ENCODE data around the gene MMS22L.

DNA sequence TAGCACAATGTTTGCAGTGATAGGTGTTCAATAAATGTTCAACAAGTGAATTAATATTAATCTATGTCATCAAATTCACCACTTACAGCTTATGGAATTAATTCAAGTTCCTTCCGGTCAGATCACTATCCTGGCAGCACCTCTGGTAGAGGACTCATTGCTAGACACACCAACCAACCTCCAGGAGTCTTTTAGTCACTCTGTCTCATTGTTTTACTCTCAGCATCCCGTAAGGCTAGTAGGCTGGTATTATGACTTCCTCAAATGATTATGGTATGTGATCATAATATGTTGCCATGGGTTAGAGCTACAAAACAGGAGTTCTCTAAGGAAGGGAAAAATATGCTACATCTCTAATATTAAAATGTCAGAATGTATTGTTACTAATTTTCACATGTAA lies 21.7 kb upstream of the MMS22L start:
- TF ChIP-seq BRD4 (CRISPR knock-in tag; IDR thresholded peaks at IDR 0.05) (no peak), ZNF446 (CRISPR knock-in tag; IDR thresholded peaks at IDR 0.05) (no peak), ZSCAN29 (CRISPR knock-in tag; conservative IDR thresholded peaks at IDR 0.05) (no peak), ZNF878 (CRISPR knock-in tag; IDR thresholded peaks at IDR 0.05) (no peak), EP300 (IDR thresholded peaks at IDR 0.05; ENCODE audit: low read depth in 2 of 2, low read length in 2 of 2) (no peak), EP300 (CRISPR knock-in tag; IDR thresholded peaks at IDR 0.05; ENCODE audit: borderline replicate concordance) (no peak), ZNF562 (CRISPR knock-in tag; IDR thresholded peaks at IDR 0.05; ENCODE audit: borderline replicate concordance) (no peak), NFIC (IDR thresholded peaks at IDR 0.05; ENCODE audit: low read length) (no peak), ZNF773 (CRISPR knock-in tag; IDR thresholded peaks at IDR 0.05; ENCODE audit: borderline replicate concordance) (no peak), EZH2 (conservative IDR thresholded peaks at IDR 0.05; ENCODE audit: low read depth, low read length) (no peak)
- TF ChIP-seq, protein P1, sequence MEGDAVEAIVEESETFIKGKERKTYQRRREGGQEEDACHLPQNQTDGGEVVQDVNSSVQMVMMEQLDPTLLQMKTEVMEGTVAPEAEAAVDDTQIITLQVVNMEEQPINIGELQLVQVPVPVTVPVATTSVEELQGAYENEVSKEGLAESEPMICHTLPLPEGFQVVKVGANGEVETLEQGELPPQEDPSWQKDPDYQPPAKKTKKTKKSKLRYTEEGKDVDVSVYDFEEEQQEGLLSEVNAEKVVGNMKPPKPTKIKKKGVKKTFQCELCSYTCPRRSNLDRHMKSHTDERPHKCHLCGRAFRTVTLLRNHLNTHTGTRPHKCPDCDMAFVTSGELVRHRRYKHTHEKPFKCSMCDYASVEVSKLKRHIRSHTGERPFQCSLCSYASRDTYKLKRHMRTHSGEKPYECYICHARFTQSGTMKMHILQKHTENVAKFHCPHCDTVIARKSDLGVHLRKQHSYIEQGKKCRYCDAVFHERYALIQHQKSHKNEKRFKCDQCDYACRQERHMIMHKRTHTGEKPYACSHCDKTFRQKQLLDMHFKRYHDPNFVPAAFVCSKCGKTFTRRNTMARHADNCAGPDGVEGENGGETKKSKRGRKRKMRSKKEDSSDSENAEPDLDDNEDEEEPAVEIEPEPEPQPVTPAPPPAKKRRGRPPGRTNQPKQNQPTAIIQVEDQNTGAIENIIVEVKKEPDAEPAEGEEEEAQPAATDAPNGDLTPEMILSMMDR (CRISPR knock-in tag; IDR thresholded peaks at IDR 0.05), result no peak

Data from HepG2 (cell line).